NCI-H524 treated with DMSO at 0.1 percent for 48 hours (cell line): ENCODE measurements around the gene ARHGAP26.
"Not testable (repeated sequence)": the region's sequence is repeated elsewhere in the genome, so short reads cannot be mapped to it uniquely, and the experiment has no call there.

Experiments
- DNase-seq: peaks from one replicate; lab custom pipeline; 2025; lab: John Stamatoyannopoulos, UW

Gene ARHGAP26

GRCh38 chr5:143064676-143065075, 294.5 kb downstream of the ARHGAP26 start:
- DNase-seq = no peak

GRCh38 chr5:143065185-143065965, 295.2 kb downstream of the ARHGAP26 start:
- DNase-seq = no peak

GRCh38 chr5:143065996-143066522, 295.9 kb downstream of the ARHGAP26 start:
- DNase-seq = no peak

- no peak for DNase-seq
Observed at GRCh38 chr5:143066556-143067281, 296.5 kb downstream of the ARHGAP26 start.

- DNase-seq = no peak
Observed at GRCh38 chr5:143068712-143069111, 298.5 kb downstream of the ARHGAP26 start.

- DNase-seq = no peak
Observed at GRCh38 chr5:143071927-143072326, 301.8 kb downstream of the ARHGAP26 start.

GRCh38 chr5:143072734-143073133, 302.6 kb downstream of the ARHGAP26 start:
- DNase-seq = no peak

GRCh38 chr5:143073766-143074165, 303.6 kb downstream of the ARHGAP26 start:
- DNase-seq = no peak

- no peak for DNase-seq
Observed at GRCh38 chr5:143074414-143074996, 304.3 kb downstream of the ARHGAP26 start.

- DNase-seq = no peak
Observed at GRCh38 chr5:143076377-143076776, 306.2 kb downstream of the ARHGAP26 start.

GRCh38 chr5:143077453-143078103, 307.4 kb downstream of the ARHGAP26 start:
- no peak for DNase-seq

- no peak for DNase-seq
Observed at GRCh38 chr5:143078313-143078712, 308.1 kb downstream of the ARHGAP26 start.

GRCh38 chr5:143078971-143079370, 308.8 kb downstream of the ARHGAP26 start:
- no peak for DNase-seq

GRCh38 chr5:143080407-143080806, 310.2 kb downstream of the ARHGAP26 start:
- DNase-seq = no peak

- DNase-seq = no peak
Observed at GRCh38 chr5:143080982-143081381, 310.8 kb downstream of the ARHGAP26 start.

GRCh38 chr5:143083006-143083405, 312.8 kb downstream of the ARHGAP26 start:
- no peak for DNase-seq

GRCh38 chr5:143084407-143084806, 314.2 kb downstream of the ARHGAP26 start:
- no peak for DNase-seq

- peak; percentile 90 for DNase-seq
Observed at GRCh38 chr5:143085319-143085917, 315.2 kb downstream of the ARHGAP26 start.

- DNase-seq = no peak
Observed at GRCh38 chr5:143086546-143086907, 316.4 kb downstream of the ARHGAP26 start.

- DNase-seq = peak; percentile 1
Observed at GRCh38 chr5:143086908-143087637, 316.9 kb downstream of the ARHGAP26 start.

GRCh38 chr5:143088702-143089101, 318.5 kb downstream of the ARHGAP26 start:
- DNase-seq = not testable (repeated sequence)
